ENCODE data around the gene TRRAP. TPM values are rescaled to one million over a fixed set of nuclear protein-coding genes. Genes with fewer than 3 reads are reported as not detected.

The TRRAP gene
- polyA plus RNA-seq, 2 of the 4 experiments (the other 2 are of a cell fraction): 12.2 to 22.1 TPM

DNA sequence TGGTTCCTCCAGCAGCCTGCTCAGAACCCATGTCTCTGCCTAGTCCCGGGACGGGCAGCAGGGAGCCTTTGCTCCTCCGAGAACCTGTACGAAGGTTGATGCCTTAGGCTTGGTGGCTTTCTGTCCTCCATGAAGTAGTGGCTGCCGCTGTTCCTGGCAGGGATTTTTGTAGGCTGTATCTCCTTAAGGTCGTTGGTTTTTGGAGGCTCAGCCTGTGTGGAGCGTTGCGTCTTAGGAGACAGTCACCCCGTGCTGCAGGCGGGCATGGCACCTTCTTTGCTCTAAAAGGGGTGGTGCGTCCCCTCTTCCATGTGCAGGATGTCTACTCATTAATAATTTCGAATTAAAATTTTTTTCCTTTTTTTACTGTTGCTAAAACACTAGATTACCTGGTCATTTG is 92.5 kb downstream of the TRRAP start:
- CTCF ChIA-PET: interaction anchor here (2.2 kb wide), 1 partner anchor 9 kb away, joined by 5 read pairs; no protein-coding TSS in a partner anchor
- TF ChIP-seq FOSB (CRISPR knock-in tag; IDR thresholded peaks at IDR 0.05): no peak
- no peak for TF ChIP-seq EHMT2 (IDR thresholded peaks at IDR 0.05; ENCODE audit: low read depth)
- no peak for TF ChIP-seq EHF (CRISPR knock-in tag; IDR thresholded peaks at IDR 0.05)
- no peak for TF ChIP-seq KDM5A (IDR thresholded peaks at IDR 0.05)
- TF ChIP-seq, protein P1, sequence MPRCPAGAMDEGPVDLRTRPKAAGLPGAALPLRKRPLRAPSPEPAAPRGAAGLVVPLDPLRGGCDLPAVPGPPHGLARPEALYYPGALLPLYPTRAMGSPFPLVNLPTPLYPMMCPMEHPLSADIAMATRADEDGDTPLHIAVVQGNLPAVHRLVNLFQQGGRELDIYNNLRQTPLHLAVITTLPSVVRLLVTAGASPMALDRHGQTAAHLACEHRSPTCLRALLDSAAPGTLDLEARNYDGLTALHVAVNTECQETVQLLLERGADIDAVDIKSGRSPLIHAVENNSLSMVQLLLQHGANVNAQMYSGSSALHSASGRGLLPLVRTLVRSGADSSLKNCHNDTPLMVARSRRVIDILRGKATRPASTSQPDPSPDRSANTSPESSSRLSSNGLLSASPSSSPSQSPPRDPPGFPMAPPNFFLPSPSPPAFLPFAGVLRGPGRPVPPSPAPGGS (IDR thresholded peaks at IDR 0.05): no peak
- no peak for TF ChIP-seq RAD21 (conservative IDR thresholded peaks at IDR 0.05 in 1 of 2, IDR thresholded peaks at IDR 0.05 in 1 of 2)
- no peak for TF ChIP-seq EP300 (IDR thresholded peaks at IDR 0.05)
- TF ChIP-seq HDAC2 (IDR thresholded peaks at IDR 0.05): no peak
- TF ChIP-seq RARB (CRISPR knock-in tag; IDR thresholded peaks at IDR 0.05): no peak
- TF ChIP-seq, protein P2, sequence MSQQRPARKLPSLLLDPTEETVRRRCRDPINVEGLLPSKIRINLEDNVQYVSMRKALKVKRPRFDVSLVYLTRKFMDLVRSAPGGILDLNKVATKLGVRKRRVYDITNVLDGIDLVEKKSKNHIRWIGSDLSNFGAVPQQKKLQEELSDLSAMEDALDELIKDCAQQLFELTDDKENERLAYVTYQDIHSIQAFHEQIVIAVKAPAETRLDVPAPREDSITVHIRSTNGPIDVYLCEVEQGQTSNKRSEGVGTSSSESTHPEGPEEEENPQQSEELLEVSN (IDR thresholded peaks at IDR 0.05; ENCODE audit: borderline replicate concordance, low read depth): no peak
- TF ChIP-seq PHF8 (IDR thresholded peaks at IDR 0.05; ENCODE audit: borderline replicate concordance, low read depth): no peak
- no peak for TF ChIP-seq TP53 (CRISPR knock-in tag; IDR thresholded peaks at IDR 0.05)
- TF ChIP-seq JUNB (IDR thresholded peaks at IDR 0.05): no peak
- TF ChIP-seq, protein P3, sequence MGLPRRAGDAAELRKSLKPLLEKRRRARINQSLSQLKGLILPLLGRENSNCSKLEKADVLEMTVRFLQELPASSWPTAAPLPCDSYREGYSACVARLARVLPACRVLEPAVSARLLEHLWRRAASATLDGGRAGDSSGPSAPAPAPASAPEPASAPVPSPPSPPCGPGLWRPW (IDR thresholded peaks at IDR 0.05): no peak
- TF ChIP-seq POLR2A (IDR thresholded peaks at IDR 0.05; ENCODE audit: low read length): no peak
- no peak for TF ChIP-seq NR3C1 (IDR thresholded peaks at IDR 0.05)
- no peak for TF ChIP-seq ZC3H11A (IDR thresholded peaks at IDR 0.05)
- TF ChIP-seq POLR2AphosphoS2 (conservative IDR thresholded peaks at IDR 0.05; ENCODE audit: low read length): no peak
- no peak for TF ChIP-seq BHLHE40 (IDR thresholded peaks at IDR 0.05; ENCODE audit: low read depth, low read length)
- ATAC-seq: no peak

DNA sequence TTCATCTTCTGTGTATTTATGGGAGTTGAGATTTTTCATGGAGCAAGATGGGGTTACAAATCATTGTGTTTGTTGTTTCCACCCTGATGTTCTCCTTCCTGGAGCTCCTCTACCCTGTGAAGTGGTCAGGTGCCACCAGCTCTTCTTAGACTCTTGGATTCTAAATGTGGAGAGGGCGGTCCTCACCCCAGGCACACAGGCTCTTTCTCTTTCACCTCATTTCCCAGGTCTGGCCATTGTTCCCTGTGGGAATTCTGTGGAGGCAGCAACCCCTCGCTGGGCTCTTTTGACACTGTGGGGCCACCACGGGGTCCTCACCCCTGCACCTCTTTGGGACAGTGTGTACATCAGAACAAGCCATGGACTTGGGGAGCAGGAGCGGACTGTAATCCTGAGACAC is 95.9 kb downstream of the TRRAP start:
- WGBS (ENCODE audit: missing lambda C conversion rate): 89% methylated on average over 4 of the region's 4 CpGs
- Histone ChIP-seq H3K27ac (no peak overlapping the region), H3K4me3 (no peak overlapping the region), H3K4me1 (no peaks in the 10 kb centered on the region), H3K9me3 (no peaks in the 10 kb centered on the region), H3K4me2 (no peak overlapping the region)
- DNase-seq (ENCODE audit: low read depth in 1 of 2, low spot score in 1 of 2): no peak
- no peak for ATAC-seq
- POLR2A ChIA-PET: no interaction called here
- no peak for TF ChIP-seq MYC (IDR thresholded peaks at IDR 0.05; ENCODE audit: borderline replicate concordance, low read length)
- no peak for TF ChIP-seq TP53 (CRISPR knock-in tag; IDR thresholded peaks at IDR 0.05)
- FAIRE-seq: no peak
- CTCF ChIA-PET: no interaction called here

More for the DNA sequence above, 92.5 kb downstream of the TRRAP start:
- POLR2A ChIA-PET: no interaction called here
- Histone ChIP-seq H3K4me3 (no peak overlapping the region), H3K4me1 (no peaks in the 10 kb centered on the region), H3K4me2 (no peak overlapping the region), H3K27ac (no peak overlapping the region), H3K9me3 (no peaks in the 10 kb centered on the region)
- WGBS (ENCODE audit: missing lambda C conversion rate): 88% methylated on average over 12 of the region's 12 CpGs
- FAIRE-seq (no peak), DNase-seq (ENCODE audit: low read depth in 1 of 2, low spot score in 1 of 2) (no peak)

DNA sequence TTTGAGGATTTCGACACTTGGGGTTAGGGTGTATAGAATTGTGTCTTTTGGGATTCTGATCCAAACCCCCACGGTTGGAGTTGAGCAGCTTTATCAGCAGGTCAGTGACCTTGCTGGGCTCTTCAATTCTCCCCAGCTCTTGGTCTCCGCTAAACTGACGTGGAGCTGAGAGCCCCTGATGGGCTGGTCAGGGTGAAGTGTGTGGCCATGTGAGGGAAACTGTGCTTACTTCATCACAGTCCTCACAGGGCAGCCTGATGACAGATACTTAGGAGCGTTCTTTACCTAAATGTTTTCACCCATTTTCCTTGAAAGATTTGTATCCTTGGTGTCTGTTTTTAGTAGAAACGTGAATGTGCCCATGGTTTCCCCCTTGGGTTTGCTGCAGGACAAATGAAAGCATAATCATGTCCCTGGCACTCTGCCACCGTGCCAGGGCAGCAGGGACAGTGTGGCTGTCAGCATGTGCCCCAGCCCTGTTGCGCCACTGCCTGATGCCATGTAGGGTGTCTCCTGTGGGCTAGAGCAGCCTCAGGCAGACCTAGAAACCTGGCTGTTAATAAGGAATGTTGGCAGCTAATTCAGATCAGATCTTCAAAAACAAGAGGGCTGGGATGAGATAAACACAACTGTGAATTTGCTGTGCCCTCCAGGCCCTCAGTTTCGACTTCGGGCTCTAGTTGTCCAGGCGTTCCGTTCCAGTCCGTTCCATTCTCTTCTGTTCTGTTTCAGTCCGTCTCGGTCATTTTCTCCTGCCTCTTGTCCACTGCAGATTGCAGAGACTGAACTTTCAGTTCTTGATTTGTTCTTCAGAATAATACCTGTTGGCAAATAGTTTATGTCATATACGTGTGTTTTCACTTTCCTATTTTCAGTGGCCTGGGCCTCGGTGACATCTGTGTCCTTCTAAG is 96.8 kb downstream of the TRRAP start:
- FAIRE-seq: no peak
- 89% methylated on average over 17 of the region's 17 CpGs for WGBS (ENCODE audit: missing lambda C conversion rate)
- Histone ChIP-seq H3K9me3 (no peaks in the 10 kb centered on the region), H3K4me3 (no peak overlapping the region), H3K4me1 (no peaks in the 10 kb centered on the region), H3K27ac (no peak overlapping the region), H3K4me2 (no peak overlapping the region)
- no peak for DNase-seq (ENCODE audit: low read depth in 1 of 2, low spot score in 1 of 2)
- CTCF ChIA-PET: no interaction called here
- ATAC-seq: no peak
- POLR2A ChIA-PET: no interaction called here
- TF ChIP-seq, protein P4, sequence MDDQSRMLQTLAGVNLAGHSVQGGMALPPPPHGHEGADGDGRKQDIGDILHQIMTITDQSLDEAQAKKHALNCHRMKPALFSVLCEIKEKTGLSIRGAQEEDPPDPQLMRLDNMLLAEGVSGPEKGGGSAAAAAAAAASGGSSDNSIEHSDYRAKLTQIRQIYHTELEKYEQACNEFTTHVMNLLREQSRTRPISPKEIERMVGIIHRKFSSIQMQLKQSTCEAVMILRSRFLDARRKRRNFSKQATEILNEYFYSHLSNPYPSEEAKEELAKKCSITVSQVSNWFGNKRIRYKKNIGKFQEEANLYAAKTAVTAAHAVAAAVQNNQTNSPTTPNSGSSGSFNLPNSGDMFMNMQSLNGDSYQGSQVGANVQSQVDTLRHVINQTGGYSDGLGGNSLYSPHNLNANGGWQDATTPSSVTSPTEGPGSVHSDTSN (IDR thresholded peaks at IDR 0.05): no peak
- TF ChIP-seq JUN (IDR thresholded peaks at IDR 0.05): no peak
- no peak for TF ChIP-seq SMC3 (IDR thresholded peaks at IDR 0.05)
- no peak for TF ChIP-seq MAFK (IDR thresholded peaks at IDR 0.05; ENCODE audit: partially characterized antibody)
- no peak for TF ChIP-seq EHMT2 (IDR thresholded peaks at IDR 0.05; ENCODE audit: low read depth)
- no peak for TF ChIP-seq ZC3H11A (IDR thresholded peaks at IDR 0.05)
- TF ChIP-seq EP300 (IDR thresholded peaks at IDR 0.05): no peak
- no peak for TF ChIP-seq ZSCAN20 (CRISPR knock-in tag; IDR thresholded peaks at IDR 0.05)
- no peak for TF ChIP-seq FOSL2 (IDR thresholded peaks at IDR 0.05)
- TF ChIP-seq FOSL2 (CRISPR knock-in tag; IDR thresholded peaks at IDR 0.05): no peak
- TF ChIP-seq NFE2L2 (conservative IDR thresholded peaks at IDR 0.05; ENCODE audit: low read length): no peak
- TF ChIP-seq KDM1A (IDR thresholded peaks at IDR 0.05; ENCODE audit: low read depth): no peak
- no peak for TF ChIP-seq FOXS1 (CRISPR knock-in tag; IDR thresholded peaks at IDR 0.05)
- TF ChIP-seq CBX2 (IDR thresholded peaks at IDR 0.05; ENCODE audit: borderline replicate concordance, low read depth): no peak
- no peak for TF ChIP-seq ZNF302 (CRISPR knock-in tag; IDR thresholded peaks at IDR 0.05)
- TF ChIP-seq, protein P5, sequence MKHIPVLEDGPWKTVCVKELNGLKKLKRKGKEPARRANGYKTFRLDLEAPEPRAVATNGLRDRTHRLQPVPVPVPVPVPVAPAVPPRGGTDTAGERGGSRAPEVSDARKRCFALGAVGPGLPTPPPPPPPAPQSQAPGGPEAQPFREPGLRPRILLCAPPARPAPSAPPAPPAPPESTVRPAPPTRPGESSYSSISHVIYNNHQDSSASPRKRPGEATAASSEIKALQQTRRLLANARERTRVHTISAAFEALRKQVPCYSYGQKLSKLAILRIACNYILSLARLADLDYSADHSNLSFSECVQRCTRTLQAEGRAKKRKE (CRISPR knock-in tag; IDR thresholded peaks at IDR 0.05; ENCODE audit: low read depth): no peak
